Measurements from ENCODE around the gene MCF2L2. TPM values are rescaled to one million over a fixed set of nuclear protein-coding genes. Genes with fewer than 3 reads are reported as not detected.

Gene MCF2L2
- total RNA-seq, 1 experiment from 2014 or later: 5.3 TPM

- H3K36me3 ChIP-seq (replicated peaks; ENCODE audit: control insufficient read depth, insufficient read depth, low read length): no peaks in the 10 kb centered on the region
- H3K4me3 ChIP-seq (ENCODE audit: insufficient read depth, low read depth, low read length): no peak overlapping the region
- DNase-seq: no peak
- no peaks in the 10 kb centered on the region for H3K27me3 ChIP-seq (ENCODE audit: control insufficient read depth, insufficient read depth, low read length)
These were observed 31.6 kb downstream of the MCF2L2 start for GRCh38 chr3:183396662-183397391.

- no peak overlapping the region for H3K4me3 ChIP-seq (ENCODE audit: insufficient read depth, low read depth, low read length)
- H3K36me3 ChIP-seq (replicated peaks; ENCODE audit: control insufficient read depth, insufficient read depth, low read length): no peaks in the 10 kb centered on the region
- no peak for DNase-seq
- no peaks in the 10 kb centered on the region for H3K27me3 ChIP-seq (ENCODE audit: control insufficient read depth, insufficient read depth, low read length)
These were observed 34.3 kb downstream of the MCF2L2 start for GRCh38 chr3:183394150-183394549.

GRCh38 chr3:183393625-183394024 is 34.8 kb downstream of the MCF2L2 start:
- Histone ChIP-seq H3K4me3 (ENCODE audit: insufficient read depth, low read depth, low read length) (no peak overlapping the region), H3K36me3 (replicated peaks; ENCODE audit: control insufficient read depth, insufficient read depth, low read length) (no peaks in the 10 kb centered on the region)
- no peak for DNase-seq

DNA sequence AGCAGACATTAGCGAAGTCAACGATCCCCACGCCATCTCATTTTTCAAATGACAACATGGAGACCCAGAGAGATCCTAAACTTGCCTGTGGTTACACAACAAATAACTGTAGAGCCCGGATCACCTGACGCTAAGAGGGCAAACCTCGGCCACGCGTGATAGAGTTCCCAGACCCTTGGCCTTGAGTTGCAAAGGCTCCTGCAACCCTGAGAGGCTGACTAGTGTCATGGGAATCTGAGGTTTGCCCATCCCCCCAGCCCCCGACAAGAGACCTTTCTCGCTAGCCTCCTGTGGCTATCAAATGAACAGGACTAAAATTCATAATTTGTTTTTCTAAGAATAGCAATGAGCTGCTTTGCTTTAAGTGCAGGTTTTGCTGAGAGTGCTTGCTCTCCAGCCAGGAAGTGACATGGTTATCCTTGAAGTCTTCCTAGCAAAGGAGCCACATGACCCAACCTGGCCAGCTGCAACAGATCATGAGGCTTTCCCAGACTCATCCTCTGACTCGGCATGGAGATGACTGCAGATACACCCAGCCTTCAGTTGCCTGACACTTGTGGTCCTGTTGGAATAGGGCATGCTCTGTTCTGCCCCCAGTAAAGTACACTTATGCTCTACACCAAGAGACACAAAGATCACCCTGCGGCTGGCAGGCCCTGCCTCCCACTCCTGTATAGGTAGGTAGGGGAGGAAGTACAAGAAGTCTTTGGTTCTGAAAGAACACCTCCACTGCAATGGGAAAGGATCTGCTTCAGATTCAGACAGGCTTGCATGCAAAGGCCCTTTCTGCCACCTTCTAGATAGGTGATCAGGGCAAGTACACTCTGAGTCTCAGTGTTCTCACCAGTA is 36.0 kb downstream of the MCF2L2 start:
- no peak overlapping the region for H3K4me3 ChIP-seq (ENCODE audit: insufficient read depth, low read depth, low read length)
- H3K36me3 ChIP-seq (replicated peaks; ENCODE audit: control insufficient read depth, insufficient read depth, low read length): no peaks in the 10 kb centered on the region
- DNase-seq: no peak
- H3K27me3 ChIP-seq (ENCODE audit: control insufficient read depth, insufficient read depth, low read length): no peaks in the 10 kb centered on the region

More at GRCh38 chr3:183393625-183394024, 34.8 kb downstream of the MCF2L2 start:
- H3K27me3 ChIP-seq (ENCODE audit: control insufficient read depth, insufficient read depth, low read length): no peaks in the 10 kb centered on the region

DNA sequence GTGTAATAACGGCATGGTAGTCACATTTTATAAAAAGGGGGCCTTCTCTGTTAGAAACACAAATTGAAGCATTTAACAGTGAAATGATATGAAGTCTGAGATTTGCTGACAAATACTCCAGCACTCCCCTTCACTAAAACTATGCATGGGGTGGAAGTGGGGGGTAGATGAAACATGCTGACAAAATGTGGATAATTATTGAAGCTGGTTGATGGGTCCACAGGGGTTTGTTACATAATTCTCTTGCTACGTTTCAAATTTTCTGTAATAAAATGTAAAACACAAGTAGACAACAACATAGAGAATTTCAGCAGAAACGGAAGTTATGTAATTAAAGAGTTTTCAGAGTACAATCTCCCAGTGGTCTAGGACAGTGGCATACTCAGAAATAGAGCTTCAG is 37.0 kb downstream of the MCF2L2 start:
- Histone ChIP-seq H3K36me3 (replicated peaks; ENCODE audit: control insufficient read depth, insufficient read depth, low read length) (no peaks in the 10 kb centered on the region), H3K27me3 (ENCODE audit: control insufficient read depth, insufficient read depth, low read length) (no peaks in the 10 kb centered on the region), H3K4me3 (ENCODE audit: insufficient read depth, low read depth, low read length) (no peak overlapping the region)
- DNase-seq: no peak

DNA sequence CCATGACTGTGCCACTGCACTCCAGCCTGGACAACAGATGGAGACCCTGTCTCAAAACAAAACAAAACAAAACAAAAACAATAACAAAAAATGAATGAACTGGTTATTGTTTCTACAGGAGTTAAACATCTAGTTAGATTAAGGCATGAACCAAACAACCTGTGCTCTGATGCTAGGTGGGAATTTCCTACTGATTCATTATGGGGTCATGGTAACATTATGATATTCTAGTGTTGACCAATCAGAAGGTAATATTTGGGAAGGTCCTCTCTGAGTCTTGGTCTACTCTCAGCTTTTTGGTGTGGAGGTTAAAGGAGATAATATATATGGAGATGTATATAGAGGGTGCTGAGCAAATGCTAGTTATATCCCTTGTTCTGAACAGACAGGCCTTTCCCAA is 37.6 kb downstream of the MCF2L2 start:
- Histone ChIP-seq H3K27me3 (ENCODE audit: control insufficient read depth, insufficient read depth, low read length) (no peaks in the 10 kb centered on the region), H3K4me3 (ENCODE audit: insufficient read depth, low read depth, low read length) (no peak overlapping the region), H3K36me3 (replicated peaks; ENCODE audit: control insufficient read depth, insufficient read depth, low read length) (no peaks in the 10 kb centered on the region)
- DNase-seq: no peak

DNA sequence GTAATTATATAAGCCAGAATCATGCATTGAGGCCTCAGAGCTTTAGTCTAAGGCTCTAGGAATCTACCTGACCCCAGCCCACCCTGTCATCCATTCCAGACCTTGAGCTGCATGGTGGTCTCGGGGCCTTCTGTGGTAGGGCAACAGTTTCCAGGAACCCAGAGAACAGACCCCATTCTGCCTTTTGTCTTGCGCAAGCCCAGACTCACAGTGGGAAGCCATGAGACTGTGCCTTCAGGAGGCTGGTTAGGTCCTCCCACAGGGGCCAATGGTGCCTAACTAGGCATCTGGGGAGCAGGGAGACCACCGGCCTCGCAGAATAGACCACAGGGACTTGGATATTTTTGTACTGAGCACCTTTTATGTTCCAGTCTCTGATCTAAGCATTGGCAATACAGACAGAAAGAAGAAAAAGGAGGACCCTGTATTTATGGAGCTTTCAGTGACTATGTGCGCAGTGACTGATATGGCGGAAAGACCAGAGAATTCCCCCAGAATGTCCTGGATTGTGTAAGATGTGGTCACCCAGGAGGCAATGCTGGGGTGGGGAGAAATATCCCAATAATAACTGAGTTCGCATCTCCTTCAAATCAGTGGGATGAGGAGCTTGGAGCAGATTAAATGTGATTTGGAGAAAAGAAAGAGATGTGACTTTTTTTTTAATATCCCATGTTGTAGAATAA is 40.1 kb downstream of the MCF2L2 start:
- H3K4me3 ChIP-seq (ENCODE audit: insufficient read depth, low read depth, low read length): no peak overlapping the region
- no peaks in the 10 kb centered on the region for H3K27me3 ChIP-seq (ENCODE audit: control insufficient read depth, insufficient read depth, low read length)
- no peaks in the 10 kb centered on the region for H3K36me3 ChIP-seq (replicated peaks; ENCODE audit: control insufficient read depth, insufficient read depth, low read length)
- DNase-seq: no peak

DNA sequence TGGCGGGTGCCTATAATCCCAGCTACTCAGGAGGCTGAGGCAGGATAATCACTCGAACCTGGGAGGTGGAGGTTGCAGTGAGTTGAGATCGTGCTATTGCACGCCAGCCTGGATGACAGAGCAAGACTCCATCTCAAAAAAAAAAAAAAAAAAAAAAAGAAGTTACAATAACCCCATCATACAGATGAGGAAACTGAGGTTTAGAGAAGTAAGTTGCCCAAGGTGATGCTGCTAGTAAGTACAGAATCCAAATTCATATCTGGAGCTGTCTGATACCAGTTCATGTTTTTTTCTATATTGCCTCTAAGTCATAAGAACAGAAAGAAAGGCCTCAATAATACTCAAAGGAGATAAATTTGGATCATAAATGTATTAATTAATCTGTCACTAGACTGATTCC is 40.6 kb downstream of the MCF2L2 start:
- Histone ChIP-seq H3K36me3 (replicated peaks; ENCODE audit: control insufficient read depth, insufficient read depth, low read length) (no peaks in the 10 kb centered on the region), H3K27me3 (ENCODE audit: control insufficient read depth, insufficient read depth, low read length) (no peaks in the 10 kb centered on the region), H3K4me3 (ENCODE audit: insufficient read depth, low read depth, low read length) (no peak overlapping the region)
- DNase-seq: no peak

GRCh38 chr3:183386651-183387050 is 41.8 kb downstream of the MCF2L2 start:
- H3K27me3 ChIP-seq (ENCODE audit: control insufficient read depth, insufficient read depth, low read length): no peaks in the 10 kb centered on the region
- no peak for DNase-seq
- H3K4me3 ChIP-seq (ENCODE audit: insufficient read depth, low read depth, low read length): no peak overlapping the region
- no peaks in the 10 kb centered on the region for H3K36me3 ChIP-seq (replicated peaks; ENCODE audit: control insufficient read depth, insufficient read depth, low read length)

- peak; percentile 22 for DNase-seq
- Histone ChIP-seq H3K36me3 (replicated peaks; ENCODE audit: control insufficient read depth, insufficient read depth, low read length) (no peaks in the 10 kb centered on the region), H3K4me3 (ENCODE audit: insufficient read depth, low read depth, low read length) (no peak overlapping the region), H3K27me3 (ENCODE audit: control insufficient read depth, insufficient read depth, low read length) (no peaks in the 10 kb centered on the region)
These were observed 42.5 kb downstream of the MCF2L2 start for GRCh38 chr3:183385698-183386613.

DNA sequence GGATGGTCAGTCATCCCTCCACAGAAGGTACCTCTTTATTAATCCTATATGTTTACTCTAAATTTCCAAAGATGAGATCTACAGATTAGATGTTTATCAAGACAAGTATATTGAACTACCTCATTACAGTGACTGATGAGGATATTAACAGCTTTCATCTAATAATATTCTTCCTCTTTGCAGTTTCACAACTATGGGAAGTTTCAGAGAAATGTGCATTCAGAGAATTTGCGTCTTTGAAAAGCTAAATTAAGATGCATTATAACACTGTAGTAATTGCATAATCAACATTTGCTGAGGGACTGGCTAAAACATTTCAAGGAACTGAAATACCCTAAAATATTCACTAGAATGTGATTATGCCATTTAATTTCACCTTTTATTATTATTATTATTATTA is 46.7 kb downstream of the MCF2L2 start:
- H3K36me3 ChIP-seq (replicated peaks; ENCODE audit: control insufficient read depth, insufficient read depth, low read length): peaks cover 2% of the 10 kb centered on the region; the same call in 1 of the 2 replicates
- no peaks in the 10 kb centered on the region for H3K27me3 ChIP-seq (ENCODE audit: control insufficient read depth, insufficient read depth, low read length)

GRCh38 chr3:183381179-183381578 is 47.2 kb downstream of the MCF2L2 start:
- DNase-seq: no peak
- H3K27me3 ChIP-seq (ENCODE audit: control insufficient read depth, insufficient read depth, low read length): no peaks in the 10 kb centered on the region
- no peak overlapping the region for H3K4me3 ChIP-seq (ENCODE audit: insufficient read depth, low read depth, low read length)
- peaks cover 2% of the 10 kb centered on the region; the same call in 1 of the 2 replicates for H3K36me3 ChIP-seq (replicated peaks; ENCODE audit: control insufficient read depth, insufficient read depth, low read length)

More for the DNA sequence above, 46.7 kb downstream of the MCF2L2 start:
- H3K4me3 ChIP-seq (ENCODE audit: insufficient read depth, low read depth, low read length): no peak overlapping the region
- no peak for DNase-seq

DNA sequence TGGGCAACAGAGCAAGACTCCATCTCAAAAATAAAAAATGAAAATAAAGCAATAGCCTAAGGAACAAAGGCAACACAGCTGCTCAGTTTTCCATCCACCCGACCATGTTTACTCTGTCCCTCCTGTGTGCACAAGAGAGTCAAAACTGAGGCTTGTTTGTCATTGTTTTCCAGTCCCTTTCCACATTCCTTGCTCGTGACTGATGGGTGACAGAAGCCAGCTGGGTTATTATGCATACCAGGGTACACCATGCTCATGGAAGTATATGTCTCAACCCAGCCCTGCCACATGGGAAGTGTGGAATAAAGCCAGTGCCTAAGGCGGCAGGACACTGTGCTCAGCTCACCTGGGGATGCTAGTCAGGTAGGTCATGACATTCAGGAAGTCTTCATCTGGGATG is 49.5 kb downstream of the MCF2L2 start:
- H3K36me3 ChIP-seq (replicated peaks; ENCODE audit: control insufficient read depth, insufficient read depth, low read length): peaks cover 2% of the 10 kb centered on the region; the same call in 1 of the 2 replicates

DNA sequence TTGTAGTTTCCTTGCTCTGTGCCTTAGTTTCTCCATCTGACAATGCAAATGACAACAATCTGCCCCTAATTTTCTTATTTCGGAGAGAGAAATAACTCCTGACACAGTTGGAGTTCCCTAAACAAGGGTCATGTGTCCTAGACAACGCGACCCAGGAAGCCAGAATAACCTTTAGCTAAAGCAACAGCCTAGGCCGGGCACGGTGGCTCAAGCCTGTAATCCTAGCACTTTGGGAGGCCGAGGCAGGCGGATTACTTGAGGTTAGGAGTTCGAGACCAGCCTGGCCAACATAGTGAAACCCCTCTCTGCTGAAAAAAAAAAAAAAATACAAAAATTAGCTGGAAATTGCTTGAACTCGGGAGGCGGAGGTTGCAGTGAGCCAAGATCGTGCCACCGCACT is 49.9 kb downstream of the MCF2L2 start:
- no peaks in the 10 kb centered on the region for H3K27me3 ChIP-seq (ENCODE audit: control insufficient read depth, insufficient read depth, low read length)
- peaks cover 2% of the 10 kb centered on the region; the same call in 1 of the 2 replicates for H3K36me3 ChIP-seq (replicated peaks; ENCODE audit: control insufficient read depth, insufficient read depth, low read length)
- DNase-seq: no peak
- no peak overlapping the region for H3K4me3 ChIP-seq (ENCODE audit: insufficient read depth, low read depth, low read length)

More for the DNA sequence above, 49.5 kb downstream of the MCF2L2 start:
- no peak for DNase-seq
- no peak overlapping the region for H3K4me3 ChIP-seq (ENCODE audit: insufficient read depth, low read depth, low read length)
- no peaks in the 10 kb centered on the region for H3K27me3 ChIP-seq (ENCODE audit: control insufficient read depth, insufficient read depth, low read length)
